GM23338 (cell line): ENCODE measurements around the gene LPCAT3. TPM values are rescaled to one million over a fixed set of nuclear protein-coding genes. Genes with fewer than 3 reads are reported as not detected.

ENCODE experiments used
- ATAC-seq: fragments of 200-7000 bp; cut with Tn5 transposase; 3 replicates; pipeline ENCODE4 v1.9.1; 2020
- DNase-seq: peaks from one replicate; pipeline ENCODE4 v3.0.0-alpha.2; 2015; ENCODE audit warnings: low spot score
- H2AFZ ChIP-seq: fragments of 200-600 bp; sonication (generic); 2 replicates; pipeline ENCODE4 v1.8.0; 2016; ENCODE audit warnings: antibody characterized with exemption, mild to moderate bottlenecking, moderate library complexity
- H3F3A ChIP-seq: fragments of 200-600 bp; sonication (generic); replicated peaks from 2 replicates; pipeline ENCODE4 v1.8.0; 2017; ENCODE audit warnings: antibody characterized with exemption, mixed run types, low read depth
- H3K27ac ChIP-seq: fragments of 200-600 bp; sonication (generic); 2 replicates; pipeline ENCODE4 v1.6.1; 2016; ENCODE audit warnings: low read depth
- H3K27me3 ChIP-seq: fragments of 200-600 bp; sonication (generic); 2 replicates; pipeline ENCODE4 v1.8.0; 2016; ENCODE audit warnings: mild to moderate bottlenecking, mixed run types, moderate library complexity; ENCODE audit not compliant: insufficient read depth
- H3K36me3 ChIP-seq: fragments of 200-600 bp; sonication (generic); 2 replicates; pipeline ENCODE4 v1.8.0; 2016; ENCODE audit warnings: mild to moderate bottlenecking; ENCODE audit not compliant: insufficient read depth
- H3K4me1 ChIP-seq: fragments of 200-600 bp; sonication (generic); 2 replicates; pipeline ENCODE4 v1.8.0; 2016; ENCODE audit warnings: mild to moderate bottlenecking, moderate library complexity; ENCODE audit not compliant: insufficient read depth
- H3K4me2 ChIP-seq: fragments of 200-600 bp; sonication (generic); 2 replicates; pipeline ENCODE4 v1.7.1; 2017; ENCODE audit warnings: mixed run types
- H3K4me3 ChIP-seq: fragments of 200-600 bp; sonication (generic); 2 replicates; pipeline ENCODE4 v1.6.1; 2016; ENCODE audit warnings: mixed run types
- H3K79me2 ChIP-seq: fragments of 200-600 bp; sonication (generic); replicated peaks from 2 replicates; pipeline ENCODE4 v1.8.0; 2017; ENCODE audit warnings: mild to moderate bottlenecking; ENCODE audit not compliant: insufficient read depth
- H3K9me2 ChIP-seq: fragments of 200-600 bp; sonication (generic); 2 replicates; pipeline ENCODE4 v1.8.0; 2017; ENCODE audit not compliant: insufficient read depth
- H4K20me1 ChIP-seq: fragments of 200-600 bp; sonication (generic); replicated peaks from 2 replicates; pipeline ENCODE4 v1.8.0; 2017; ENCODE audit warnings: mild to moderate bottlenecking; ENCODE audit not compliant: insufficient read depth
- H3K27ac Mint-ChIP-seq: 2 replicates; pipeline ENCODE4 v1.8.0; 2020; ENCODE audit warnings: inconsistent platforms, mild to moderate bottlenecking, moderate library complexity, mixed read lengths
- H3K27me3 Mint-ChIP-seq: 3 replicates; pipeline ENCODE4 v1.8.0; 2022; ENCODE audit warnings: low read depth, mild to moderate bottlenecking, moderate library complexity, mixed read lengths, inconsistent platforms; ENCODE audit not compliant: insufficient read depth, poor library complexity
- H3K36me3 Mint-ChIP-seq: 3 replicates; pipeline ENCODE4 v1.8.0; 2021; ENCODE audit warnings: low read depth, mild to moderate bottlenecking, inconsistent platforms, moderate library complexity, mixed read lengths
- H3K4me1 Mint-ChIP-seq: 3 replicates; pipeline ENCODE4 v1.8.0; 2020; ENCODE audit warnings: mild to moderate bottlenecking, inconsistent platforms, mixed read lengths
- H3K4me3 Mint-ChIP-seq: 3 replicates; pipeline ENCODE4 v1.8.0; 2021; ENCODE audit warnings: moderate library complexity, mild to moderate bottlenecking, inconsistent platforms, mixed read lengths
- H3K9me3 Mint-ChIP-seq: 3 replicates; pipeline ENCODE4 v1.8.0; 2020; ENCODE audit warnings: moderate library complexity, mild to moderate bottlenecking, inconsistent platforms, mixed read lengths
- CREB1 ChIP-seq: fragments of 250-450 bp; sonication (Bioruptor Pico); IDR thresholded peaks from 2 replicates; pipeline ENCODE4 v1.5.0; 2020; ENCODE audit warnings: low read depth, mild to moderate bottlenecking, moderate library complexity
- EZH2 ChIP-seq: fragments of 200-600 bp; sonication (generic); IDR thresholded peaks from one replicate; pipeline ENCODE4 v1.8.0; 2017; ENCODE audit warnings: antibody characterized with exemption, mild to moderate bottlenecking, low read depth; ENCODE audit not compliant: unreplicated experiment
- EZH2phosphoT487 ChIP-seq: fragments of 200-600 bp; sonication (generic); IDR thresholded peaks from one replicate; pipeline ENCODE4 v1.8.1; 2018; ENCODE audit warnings: antibody characterized with exemption; ENCODE audit not compliant: unreplicated experiment
- NANOG ChIP-seq: IDR thresholded peaks from 2 replicates; pipeline ENCODE4 v1.6.1; 2016; ENCODE audit warnings: antibody characterized with exemption, borderline replicate concordance
- POLR2AphosphoS5 ChIP-seq: IDR thresholded peaks from 2 replicates; pipeline ENCODE4 v1.6.1; 2016; ENCODE audit warnings: antibody characterized with exemption, low read depth
- ZNF114 ChIP-seq: fragments of 250-450 bp; sonication (Bioruptor Pico); IDR thresholded peaks from 2 replicates; pipeline ENCODE4 v1.5.0; 2020; ENCODE audit warnings: mild to moderate bottlenecking, moderate library complexity
- ZNF331 ChIP-seq: fragments of 250-450 bp; sonication (Bioruptor Pico); IDR thresholded peaks from 2 replicates; pipeline ENCODE4 v1.5.0; 2020; ENCODE audit warnings: low read depth, mild to moderate bottlenecking, moderate library complexity
- polyA plus RNA-seq: library from polyadenylated mRNA; unstranded; fragments of >200 nt; fragmentation: Nextera tagmentation; extraction: Ambion mirVana; gene quantifications from 2 replicates; pipeline ENCODE4 v1.2.1, GENCODE V29; 2016
- total RNA-seq: library from RNA; depleted of rRNA; stranded (reverse); fragments of >200 nt; shearing (Covaris generic); gene quantifications from 2 replicates; pipeline ENCODE4 v1.2.3, GENCODE V29; 2014
- TF ChIP-seq, protein P1 (sequence below): fragments of 250-450 bp; sonication (Bioruptor Pico); IDR thresholded peaks from 2 replicates; pipeline ENCODE4 v1.5.0; 2020; ENCODE audit warnings: mild to moderate bottlenecking, moderate library complexity
- TF ChIP-seq, protein P2 (sequence below), 2 experiments: fragments of 200-600 bp in 1 of 2; sonication (generic) in 1 of 2; conservative IDR thresholded peaks; 2 replicates each; pipeline versions ENCODE4 v1.5.1 to v1.6.1; 2016 to 2017; ENCODE audit warnings: antibody characterized with exemption in 2 of 2, low read depth in 2 of 2, mild to moderate bottlenecking in 2 of 2, moderate library complexity in 1 of 2
- TF ChIP-seq, protein P3 (sequence below): IDR thresholded peaks from one replicate; pipeline ENCODE4 v1.6.1; 2018; ENCODE audit warnings: antibody characterized with exemption; ENCODE audit not compliant: unreplicated experiment
- TF ChIP-seq, protein P4 (sequence below): IDR thresholded peaks from 2 replicates; pipeline ENCODE4 v1.6.1; 2016; ENCODE audit warnings: antibody characterized with exemption

Gene LPCAT3
- total and polyA plus RNA-seq, 2 experiments from 2014 or later: 21.4 to 51.5 TPM

DNA sequence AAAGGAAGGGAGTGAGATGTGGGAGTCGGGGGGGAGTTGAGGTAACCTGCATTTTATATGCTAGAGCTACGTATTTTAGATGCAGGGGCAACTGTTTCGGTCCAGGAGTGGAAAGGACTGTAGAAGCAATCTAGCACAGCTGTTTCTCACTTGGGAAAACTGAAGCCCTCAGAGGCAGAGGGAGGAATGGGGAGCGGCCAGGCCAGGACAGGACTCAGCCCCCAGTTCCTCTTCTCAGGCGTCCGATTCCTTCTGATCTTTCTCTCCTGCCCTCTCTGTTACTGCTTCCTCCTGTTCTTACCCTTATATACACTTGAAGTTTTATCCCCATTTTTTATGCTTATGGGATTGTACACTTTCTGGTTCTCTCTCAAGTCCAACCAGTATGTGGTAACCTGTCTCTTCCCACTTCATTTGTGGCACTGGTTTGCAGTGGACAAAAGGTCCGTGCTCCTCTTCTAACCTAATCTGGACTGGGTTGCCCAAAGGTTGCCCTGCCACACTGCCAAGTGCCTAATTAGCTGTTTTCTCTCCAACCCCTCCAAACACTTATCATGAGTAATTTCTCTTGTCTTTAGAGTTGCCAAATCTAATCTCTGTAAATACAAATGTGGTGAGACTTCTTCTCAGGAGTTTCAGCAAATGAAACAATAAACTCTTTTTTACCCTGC is 16.2 kb downstream of the LPCAT3 start (continued):
- TF ChIP-seq, protein P1, sequence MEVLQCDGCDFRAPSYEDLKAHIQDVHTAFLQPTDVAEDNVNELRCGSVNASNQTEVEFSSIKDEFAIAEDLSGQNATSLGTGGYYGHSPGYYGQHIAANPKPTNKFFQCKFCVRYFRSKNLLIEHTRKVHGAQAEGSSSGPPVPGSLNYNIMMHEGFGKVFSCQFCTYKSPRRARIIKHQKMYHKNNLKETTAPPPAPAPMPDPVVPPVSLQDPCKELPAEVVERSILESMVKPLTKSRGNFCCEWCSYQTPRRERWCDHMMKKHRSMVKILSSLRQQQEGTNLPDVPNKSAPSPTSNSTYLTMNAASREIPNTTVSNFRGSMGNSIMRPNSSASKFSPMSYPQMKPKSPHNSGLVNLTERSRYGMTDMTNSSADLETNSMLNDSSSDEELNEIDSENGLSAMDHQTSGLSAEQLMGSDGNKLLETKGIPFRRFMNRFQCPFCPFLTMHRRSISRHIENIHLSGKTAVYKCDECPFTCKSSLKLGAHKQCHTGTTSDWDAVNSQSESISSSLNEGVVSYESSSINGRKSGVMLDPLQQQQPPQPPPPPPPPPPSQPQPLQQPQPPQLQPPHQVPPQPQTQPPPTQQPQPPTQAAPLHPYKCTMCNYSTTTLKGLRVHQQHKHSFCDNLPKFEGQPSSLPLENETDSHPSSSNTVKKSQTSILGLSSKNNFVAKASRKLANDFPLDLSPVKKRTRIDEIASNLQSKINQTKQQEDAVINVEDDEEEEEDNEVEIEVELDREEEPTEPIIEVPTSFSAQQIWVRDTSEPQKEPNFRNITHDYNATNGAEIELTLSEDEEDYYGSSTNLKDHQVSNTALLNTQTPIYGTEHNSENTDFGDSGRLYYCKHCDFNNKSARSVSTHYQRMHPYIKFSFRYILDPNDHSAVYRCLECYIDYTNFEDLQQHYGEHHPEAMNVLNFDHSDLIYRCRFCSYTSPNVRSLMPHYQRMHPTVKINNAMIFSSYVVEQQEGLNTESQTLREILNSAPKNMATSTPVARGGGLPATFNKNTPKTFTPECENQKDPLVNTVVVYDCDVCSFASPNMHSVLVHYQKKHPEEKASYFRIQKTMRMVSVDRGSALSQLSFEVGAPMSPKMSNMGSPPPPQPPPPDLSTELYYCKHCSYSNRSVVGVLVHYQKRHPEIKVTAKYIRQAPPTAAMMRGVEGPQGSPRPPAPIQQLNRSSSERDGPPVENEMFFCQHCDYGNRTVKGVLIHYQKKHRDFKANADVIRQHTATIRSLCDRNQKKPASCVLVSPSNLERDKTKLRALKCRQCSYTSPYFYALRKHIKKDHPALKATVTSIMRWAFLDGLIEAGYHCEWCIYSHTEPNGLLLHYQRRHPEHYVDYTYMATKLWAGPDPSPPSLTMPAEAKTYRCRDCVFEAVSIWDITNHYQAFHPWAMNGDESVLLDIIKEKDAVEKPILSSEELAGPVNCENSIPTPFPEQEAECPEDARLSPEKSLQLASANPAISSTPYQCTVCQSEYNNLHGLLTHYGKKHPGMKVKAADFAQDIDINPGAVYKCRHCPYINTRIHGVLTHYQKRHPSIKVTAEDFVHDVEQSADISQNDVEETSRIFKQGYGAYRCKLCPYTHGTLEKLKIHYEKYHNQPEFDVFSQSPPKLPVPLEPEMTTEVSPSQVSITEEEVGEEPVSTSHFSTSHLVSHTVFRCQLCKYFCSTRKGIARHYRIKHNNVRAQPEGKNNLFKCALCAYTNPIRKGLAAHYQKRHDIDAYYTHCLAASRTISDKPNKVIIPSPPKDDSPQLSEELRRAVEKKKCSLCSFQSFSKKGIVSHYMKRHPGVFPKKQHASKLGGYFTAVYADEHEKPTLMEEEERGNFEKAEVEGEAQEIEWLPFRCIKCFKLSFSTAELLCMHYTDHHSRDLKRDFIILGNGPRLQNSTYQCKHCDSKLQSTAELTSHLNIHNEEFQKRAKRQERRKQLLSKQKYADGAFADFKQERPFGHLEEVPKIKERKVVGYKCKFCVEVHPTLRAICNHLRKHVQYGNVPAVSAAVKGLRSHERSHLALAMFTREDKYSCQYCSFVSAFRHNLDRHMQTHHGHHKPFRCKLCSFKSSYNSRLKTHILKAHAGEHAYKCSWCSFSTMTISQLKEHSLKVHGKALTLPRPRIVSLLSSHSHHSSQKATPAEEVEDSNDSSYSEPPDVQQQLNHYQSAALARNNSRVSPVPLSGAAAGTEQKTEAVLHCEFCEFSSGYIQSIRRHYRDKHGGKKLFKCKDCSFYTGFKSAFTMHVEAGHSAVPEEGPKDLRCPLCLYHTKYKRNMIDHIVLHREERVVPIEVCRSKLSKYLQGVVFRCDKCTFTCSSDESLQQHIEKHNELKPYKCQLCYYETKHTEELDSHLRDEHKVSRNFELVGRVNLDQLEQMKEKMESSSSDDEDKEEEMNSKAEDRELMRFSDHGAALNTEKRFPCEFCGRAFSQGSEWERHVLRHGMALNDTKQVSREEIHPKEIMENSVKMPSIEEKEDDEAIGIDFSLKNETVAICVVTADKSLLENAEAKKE (CRISPR knock-in tag): no peak

DNA sequence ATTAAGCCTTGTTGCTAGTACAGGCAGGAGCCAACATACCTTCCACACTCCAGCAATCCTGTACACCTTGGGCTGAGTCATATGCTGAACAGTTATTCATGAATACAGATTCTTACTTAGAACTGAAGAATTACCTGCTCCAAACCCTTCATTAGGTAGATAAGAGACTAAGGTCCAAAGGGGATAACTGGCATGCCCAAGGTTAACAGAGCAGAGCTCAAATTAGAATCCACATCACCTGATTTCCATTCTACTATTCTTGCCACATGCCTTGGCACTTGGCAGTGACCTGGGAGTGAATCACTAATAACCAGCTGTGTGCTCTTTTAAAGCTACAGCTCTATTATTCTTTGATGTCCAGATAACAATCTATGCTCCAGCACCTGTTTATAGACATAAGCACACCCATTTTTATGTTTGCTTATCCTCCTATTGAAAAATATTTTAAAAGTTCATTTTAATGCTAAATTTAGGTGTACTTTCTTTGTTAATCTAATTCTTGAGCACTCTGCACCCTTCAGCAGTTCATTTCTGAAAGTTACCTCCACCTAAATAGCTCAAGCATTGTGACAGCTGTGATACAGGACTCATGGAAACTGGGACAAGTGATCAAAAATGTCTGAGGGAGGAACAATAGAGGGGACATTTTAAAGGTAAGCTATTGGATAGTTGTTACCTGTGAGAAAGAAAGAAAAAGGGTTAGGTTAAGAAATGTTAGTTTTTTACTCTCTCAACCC is 19.4 kb downstream of the LPCAT3 start:
- Histone ChIP-seq H3K36me3 (peaks cover 2% of the 10 kb centered on the region; the same call in 1 of the 2 replicates), H2AFZ (no peak overlapping the region), H3K79me2 (peaks cover 8% of the 10 kb centered on the region; the same call in 1 of the 2 replicates), H3K4me1 (no peaks in the 10 kb centered on the region), H3K9me2 (no peaks in the 10 kb centered on the region), H3K27me3 (no peaks in the 10 kb centered on the region), H3K4me2 (no peak overlapping the region), H3F3A (no peaks in the 10 kb centered on the region), H3K27ac (no peak overlapping the region; the same call in 1 of the 2 replicates), H4K20me1 (peaks cover 14% of the 10 kb centered on the region), H3K4me3 (no peak overlapping the region)
- no peaks in the 10 kb centered on the region for H3K9me3 Mint-ChIP-seq
- H3K4me1 Mint-ChIP-seq: no peaks in the 10 kb centered on the region
- peaks cover 3% of the 10 kb centered on the region for H3K27me3 Mint-ChIP-seq
- no peak for DNase-seq
- H3K27ac Mint-ChIP-seq: no peak overlapping the region
- no peak for ATAC-seq
- peaks cover 18% of the 10 kb centered on the region for H3K36me3 Mint-ChIP-seq
- H3K4me3 Mint-ChIP-seq: no peak overlapping the region
- TF ChIP-seq, protein P2, sequence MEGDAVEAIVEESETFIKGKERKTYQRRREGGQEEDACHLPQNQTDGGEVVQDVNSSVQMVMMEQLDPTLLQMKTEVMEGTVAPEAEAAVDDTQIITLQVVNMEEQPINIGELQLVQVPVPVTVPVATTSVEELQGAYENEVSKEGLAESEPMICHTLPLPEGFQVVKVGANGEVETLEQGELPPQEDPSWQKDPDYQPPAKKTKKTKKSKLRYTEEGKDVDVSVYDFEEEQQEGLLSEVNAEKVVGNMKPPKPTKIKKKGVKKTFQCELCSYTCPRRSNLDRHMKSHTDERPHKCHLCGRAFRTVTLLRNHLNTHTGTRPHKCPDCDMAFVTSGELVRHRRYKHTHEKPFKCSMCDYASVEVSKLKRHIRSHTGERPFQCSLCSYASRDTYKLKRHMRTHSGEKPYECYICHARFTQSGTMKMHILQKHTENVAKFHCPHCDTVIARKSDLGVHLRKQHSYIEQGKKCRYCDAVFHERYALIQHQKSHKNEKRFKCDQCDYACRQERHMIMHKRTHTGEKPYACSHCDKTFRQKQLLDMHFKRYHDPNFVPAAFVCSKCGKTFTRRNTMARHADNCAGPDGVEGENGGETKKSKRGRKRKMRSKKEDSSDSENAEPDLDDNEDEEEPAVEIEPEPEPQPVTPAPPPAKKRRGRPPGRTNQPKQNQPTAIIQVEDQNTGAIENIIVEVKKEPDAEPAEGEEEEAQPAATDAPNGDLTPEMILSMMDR (conservative IDR thresholded peaks at IDR 0.05; ENCODE audit: low read depth in 2 of 2): no peak
- TF ChIP-seq NANOG: no peak
- TF ChIP-seq ZNF331 (CRISPR knock-in tag): no peak
- TF ChIP-seq, protein P3, sequence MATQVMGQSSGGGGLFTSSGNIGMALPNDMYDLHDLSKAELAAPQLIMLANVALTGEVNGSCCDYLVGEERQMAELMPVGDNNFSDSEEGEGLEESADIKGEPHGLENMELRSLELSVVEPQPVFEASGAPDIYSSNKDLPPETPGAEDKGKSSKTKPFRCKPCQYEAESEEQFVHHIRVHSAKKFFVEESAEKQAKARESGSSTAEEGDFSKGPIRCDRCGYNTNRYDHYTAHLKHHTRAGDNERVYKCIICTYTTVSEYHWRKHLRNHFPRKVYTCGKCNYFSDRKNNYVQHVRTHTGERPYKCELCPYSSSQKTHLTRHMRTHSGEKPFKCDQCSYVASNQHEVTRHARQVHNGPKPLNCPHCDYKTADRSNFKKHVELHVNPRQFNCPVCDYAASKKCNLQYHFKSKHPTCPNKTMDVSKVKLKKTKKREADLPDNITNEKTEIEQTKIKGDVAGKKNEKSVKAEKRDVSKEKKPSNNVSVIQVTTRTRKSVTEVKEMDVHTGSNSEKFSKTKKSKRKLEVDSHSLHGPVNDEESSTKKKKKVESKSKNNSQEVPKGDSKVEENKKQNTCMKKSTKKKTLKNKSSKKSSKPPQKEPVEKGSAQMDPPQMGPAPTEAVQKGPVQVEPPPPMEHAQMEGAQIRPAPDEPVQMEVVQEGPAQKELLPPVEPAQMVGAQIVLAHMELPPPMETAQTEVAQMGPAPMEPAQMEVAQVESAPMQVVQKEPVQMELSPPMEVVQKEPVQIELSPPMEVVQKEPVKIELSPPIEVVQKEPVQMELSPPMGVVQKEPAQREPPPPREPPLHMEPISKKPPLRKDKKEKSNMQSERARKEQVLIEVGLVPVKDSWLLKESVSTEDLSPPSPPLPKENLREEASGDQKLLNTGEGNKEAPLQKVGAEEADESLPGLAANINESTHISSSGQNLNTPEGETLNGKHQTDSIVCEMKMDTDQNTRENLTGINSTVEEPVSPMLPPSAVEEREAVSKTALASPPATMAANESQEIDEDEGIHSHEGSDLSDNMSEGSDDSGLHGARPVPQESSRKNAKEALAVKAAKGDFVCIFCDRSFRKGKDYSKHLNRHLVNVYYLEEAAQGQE: no peak
- no peak for TF ChIP-seq ZNF114 (CRISPR knock-in tag)
- TF ChIP-seq POLR2AphosphoS5: no peak
- TF ChIP-seq CREB1: no peak
- TF ChIP-seq EZH2phosphoT487: no peak
- no peak for TF ChIP-seq EZH2
- TF ChIP-seq, protein P4, sequence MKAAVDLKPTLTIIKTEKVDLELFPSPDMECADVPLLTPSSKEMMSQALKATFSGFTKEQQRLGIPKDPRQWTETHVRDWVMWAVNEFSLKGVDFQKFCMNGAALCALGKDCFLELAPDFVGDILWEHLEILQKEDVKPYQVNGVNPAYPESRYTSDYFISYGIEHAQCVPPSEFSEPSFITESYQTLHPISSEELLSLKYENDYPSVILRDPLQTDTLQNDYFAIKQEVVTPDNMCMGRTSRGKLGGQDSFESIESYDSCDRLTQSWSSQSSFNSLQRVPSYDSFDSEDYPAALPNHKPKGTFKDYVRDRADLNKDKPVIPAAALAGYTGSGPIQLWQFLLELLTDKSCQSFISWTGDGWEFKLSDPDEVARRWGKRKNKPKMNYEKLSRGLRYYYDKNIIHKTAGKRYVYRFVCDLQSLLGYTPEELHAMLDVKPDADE: no peak
